Lower lobe of right lung (tissue), 2 donors: ENCODE measurements around the gene KRT9. TPM values are rescaled to one million over a fixed set of nuclear protein-coding genes. Genes with fewer than 3 reads are reported as not detected.
A peak's percentile ranks its signal among the peaks of the same experiment; 100 is the strongest.
"Not testable (repeated sequence)": the region's sequence is repeated elsewhere in the genome, so short reads cannot be mapped to it uniquely, and the experiment has no call there.

Experiments used
- ATAC-seq, 2 donors: fragments of 200-7000 bp; cut with Tn5 transposase; one replicate each; pipeline ENCODE4 v1.9.1; 2020 to 2022; ENCODE audit warnings: mild to moderate bottlenecking in 2 of 2, moderate library complexity in 2 of 2
- DNase-seq: peaks from one replicate; pipeline ENCODE4 v3.0.0-alpha.2; 2020
- H3K27ac ChIP-seq: fragments of 200-600 bp; one replicate; pipeline ENCODE4 v1.8.0; 2022
- H3K27me3 ChIP-seq: fragments of 200-600 bp; one replicate; pipeline ENCODE4 v1.8.0; 2022; ENCODE audit warnings: low read depth
- H3K36me3 ChIP-seq: fragments of 200-600 bp; one replicate; pipeline ENCODE4 v1.8.0; 2022; ENCODE audit warnings: mild to moderate bottlenecking
- H3K4me1 ChIP-seq: fragments of 200-600 bp; one replicate; pipeline ENCODE4 v1.8.0; 2022
- H3K4me3 ChIP-seq: fragments of 200-600 bp; one replicate; pipeline ENCODE4 v1.8.0; 2022; ENCODE audit warnings: mild to moderate bottlenecking
- H3K9me3 ChIP-seq: fragments of 200-600 bp; one replicate; pipeline ENCODE4 v1.8.0; 2022
- CTCF ChIP-seq: fragments of 200-600 bp; IDR thresholded peaks from one replicate; pipeline ENCODE4 v1.8.0; 2022; ENCODE audit warnings: antibody characterized with exemption, mild to moderate bottlenecking
- intact Hi-C: fragments of 100-400 bp; cut with DNase I; formaldehyde crosslinking; loops from one replicate; pipeline ENCODE4 v1.11.0; 2022
- long read RNA-seq: library from polyadenylated mRNA; unstranded; transcript quantifications from one replicate; pipeline ENCODE4 v2.0.0, GENCODE V29; 2021
- total RNA-seq: library from RNA; stranded (reverse); fragmentation: NEBNext Ultra II Directional; extraction: Animal tissue kit (Norgen Biotek cat#: 25700); gene quantifications from one replicate; pipeline ENCODE4 v1.2.1, GENCODE V29; 2021
- donor health status: DM: no; HTN: yes; CAD: no; lungs with severe emphysema.

KRT9 gene
- not detected for total RNA-seq
- long read RNA-seq: 0 reads

GRCh38 chr17:41571561-41572434, at the start of gene KRT9:
Gene KRT9, minus strand, starts transcription at chr17:41572059. Its CDS starts 67 bp downstream, at chr17:41571992.
- no peaks in the 10 kb centered on the region for H3K9me3 ChIP-seq
- intact Hi-C loops: no loop called here
- no peak for DNase-seq
- no peak within 1 kb of the TSS for H3K27ac ChIP-seq
- no peak within 1 kb of the TSS for H3K4me3 ChIP-seq
- no peaks in the 10 kb centered on the region for H3K36me3 ChIP-seq
- no peaks in the 10 kb centered on the region for H3K4me1 ChIP-seq
- no peak for TF ChIP-seq CTCF
- ATAC-seq: no peak
- peaks cover 26% of the 10 kb centered on the region for H3K27me3 ChIP-seq

- H3K27ac ChIP-seq, H3K4me3 ChIP-seq, DNase-seq, intact Hi-C loops, H3K9me3 ChIP-seq, H3K4me1 ChIP-seq, H3K36me3 ChIP-seq, H3K27me3 ChIP-seq, ATAC-seq: not testable (repeated sequence)
Observed at GRCh38 chr17:41621435-41621817, 49.6 kb upstream of the KRT9 start.

GRCh38 chr17:41620583-41621434, 49.0 kb upstream of the KRT9 start:
- no peak for DNase-seq
- H3K4me3 ChIP-seq: no peak overlapping the region
- H3K27me3 ChIP-seq: peaks cover 8% of the 10 kb centered on the region
- TF ChIP-seq CTCF: no peak
- H3K27ac ChIP-seq: no peak overlapping the region
- no peak for ATAC-seq
- no peaks in the 10 kb centered on the region for H3K36me3 ChIP-seq
- intact Hi-C loops: no loop called here
- no peaks in the 10 kb centered on the region for H3K9me3 ChIP-seq
- no peaks in the 10 kb centered on the region for H3K4me1 ChIP-seq

GRCh38 chr17:41619927-41620582, 48.2 kb upstream of the KRT9 start:
- H3K36me3 ChIP-seq, H3K9me3 ChIP-seq, DNase-seq, H3K4me1 ChIP-seq, H3K27ac ChIP-seq, H3K27me3 ChIP-seq, intact Hi-C loops, ATAC-seq, H3K4me3 ChIP-seq: not testable (repeated sequence)

- H3K27me3 ChIP-seq: peaks cover 8% of the 10 kb centered on the region
- H3K27ac ChIP-seq: no peak overlapping the region
- intact Hi-C loops: no loop called here
- H3K4me1 ChIP-seq: no peaks in the 10 kb centered on the region
- peak in 1 of 2 donors; percentile 25 for ATAC-seq
- DNase-seq: no peak
- TF ChIP-seq CTCF: no peak
- no peaks in the 10 kb centered on the region for H3K36me3 ChIP-seq
- no peak overlapping the region for H3K4me3 ChIP-seq
- H3K9me3 ChIP-seq: no peaks in the 10 kb centered on the region
Observed at GRCh38 chr17:41619036-41619926, 47.4 kb upstream of the KRT9 start.
